Chondrocyte (in vitro differentiated cells): Measurements from ENCODE around the gene ARMC8. TPM values are rescaled to one million over a fixed set of nuclear protein-coding genes. Genes with fewer than 3 reads are reported as not detected.

Source experiments
- DNase-seq: peaks from one replicate; pipeline ENCODE4 v3.0.0; 2021; ENCODE audit warnings: mixed read lengths, low spot score
- H3K27ac Mint-ChIP-seq: one replicate; pipeline ENCODE4 v1.8.0; 2021; ENCODE audit warnings: mild to moderate bottlenecking, moderate library complexity, mixed read lengths; ENCODE audit not compliant: unreplicated experiment
- H3K27me3 Mint-ChIP-seq: 2 replicates; pipeline ENCODE4 v1.8.0; 2021; ENCODE audit warnings: low read depth, mixed read lengths
- H3K36me3 Mint-ChIP-seq: 2 replicates; pipeline ENCODE4 v1.8.0; 2021; ENCODE audit warnings: low read depth, mixed read lengths
- H3K4me1 Mint-ChIP-seq: 2 replicates; pipeline ENCODE4 v1.8.0; 2021; ENCODE audit warnings: low read depth, mild to moderate bottlenecking, mixed read lengths
- H3K4me3 Mint-ChIP-seq: one replicate; pipeline ENCODE4 v1.8.0; 2021; ENCODE audit warnings: mild to moderate bottlenecking, moderate library complexity, mixed read lengths; ENCODE audit not compliant: unreplicated experiment
- H3K9me3 Mint-ChIP-seq: 2 replicates; pipeline ENCODE4 v1.8.0; 2021; ENCODE audit warnings: low read depth, mixed read lengths
- total RNA-seq: library from RNA; stranded (reverse); gene quantifications from 3 replicates; pipeline ENCODE4 v1.2.1, GENCODE V29; 2021
- TF ChIP-seq, protein P1 (sequence below): fragments of 200-600 bp; sonication (generic); IDR thresholded peaks from 2 replicates; pipeline ENCODE4 v1.5.0; 2021; ENCODE audit warnings: antibody characterized with exemption, mild to moderate bottlenecking, moderate library complexity

ARMC8 gene
- total RNA-seq, 1 donor from 2014 or later, result 34.2 TPM

DNA sequence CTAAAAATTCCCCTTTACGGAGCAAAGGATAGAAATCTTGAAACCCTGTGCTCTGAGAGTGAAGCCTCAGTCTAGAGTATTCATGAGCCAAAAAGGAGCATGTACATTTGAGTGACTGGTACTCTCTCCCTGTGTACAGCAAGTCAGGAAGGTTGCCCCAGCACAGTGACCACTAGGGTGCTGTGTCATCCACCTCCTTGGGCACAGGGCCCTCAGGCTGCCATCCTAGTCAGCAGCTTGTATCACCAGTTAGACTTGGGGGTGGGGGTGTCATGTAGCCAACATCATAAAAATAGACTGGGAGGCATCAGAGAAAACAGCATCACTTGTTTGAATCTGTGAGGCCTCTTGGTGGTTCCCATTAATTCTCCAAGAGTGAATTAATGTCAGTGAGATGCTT is 130.6 kb downstream of the ARMC8 start:
- Mint-ChIP-seq H3K4me1 (peaks cover 12% of the 10 kb centered on the region), H3K27ac (no peak overlapping the region), H3K4me3 (no peak overlapping the region), H3K36me3 (no peaks in the 10 kb centered on the region), H3K9me3 (no peaks in the 10 kb centered on the region), H3K27me3 (peaks cover 10% of the 10 kb centered on the region)
- no peak for DNase-seq
- TF ChIP-seq, protein P1, sequence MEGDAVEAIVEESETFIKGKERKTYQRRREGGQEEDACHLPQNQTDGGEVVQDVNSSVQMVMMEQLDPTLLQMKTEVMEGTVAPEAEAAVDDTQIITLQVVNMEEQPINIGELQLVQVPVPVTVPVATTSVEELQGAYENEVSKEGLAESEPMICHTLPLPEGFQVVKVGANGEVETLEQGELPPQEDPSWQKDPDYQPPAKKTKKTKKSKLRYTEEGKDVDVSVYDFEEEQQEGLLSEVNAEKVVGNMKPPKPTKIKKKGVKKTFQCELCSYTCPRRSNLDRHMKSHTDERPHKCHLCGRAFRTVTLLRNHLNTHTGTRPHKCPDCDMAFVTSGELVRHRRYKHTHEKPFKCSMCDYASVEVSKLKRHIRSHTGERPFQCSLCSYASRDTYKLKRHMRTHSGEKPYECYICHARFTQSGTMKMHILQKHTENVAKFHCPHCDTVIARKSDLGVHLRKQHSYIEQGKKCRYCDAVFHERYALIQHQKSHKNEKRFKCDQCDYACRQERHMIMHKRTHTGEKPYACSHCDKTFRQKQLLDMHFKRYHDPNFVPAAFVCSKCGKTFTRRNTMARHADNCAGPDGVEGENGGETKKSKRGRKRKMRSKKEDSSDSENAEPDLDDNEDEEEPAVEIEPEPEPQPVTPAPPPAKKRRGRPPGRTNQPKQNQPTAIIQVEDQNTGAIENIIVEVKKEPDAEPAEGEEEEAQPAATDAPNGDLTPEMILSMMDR, result no peak

DNA sequence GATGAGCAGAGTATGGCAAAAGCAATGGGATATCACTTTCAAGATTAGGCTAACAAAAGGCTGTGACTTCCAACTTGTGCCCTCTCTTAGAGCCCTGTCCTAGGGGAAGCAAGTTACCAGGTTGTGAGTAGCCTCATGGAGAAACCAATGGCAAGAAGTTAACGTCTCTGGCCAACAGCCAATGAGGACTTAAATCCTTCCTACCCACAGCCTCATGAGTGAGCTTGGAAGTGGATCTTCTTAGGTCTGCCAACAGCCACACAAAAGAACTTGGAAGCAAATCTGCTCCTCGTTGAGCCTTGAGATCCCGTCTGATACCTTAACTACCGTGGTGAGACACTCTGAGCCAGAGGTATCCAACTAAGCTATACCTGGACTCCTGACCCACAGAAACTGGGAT is 136.9 kb downstream of the ARMC8 start:
- TF ChIP-seq, protein P1, result no peak
- H3K4me3 Mint-ChIP-seq, result no peak overlapping the region
- H3K27me3 Mint-ChIP-seq, result peaks cover 5% of the 10 kb centered on the region
- H3K9me3 Mint-ChIP-seq, result no peaks in the 10 kb centered on the region
- no peaks in the 10 kb centered on the region for H3K36me3 Mint-ChIP-seq
- H3K27ac Mint-ChIP-seq, result no peak overlapping the region
- H3K4me1 Mint-ChIP-seq, result peaks cover 11% of the 10 kb centered on the region
- no peak for DNase-seq

DNA sequence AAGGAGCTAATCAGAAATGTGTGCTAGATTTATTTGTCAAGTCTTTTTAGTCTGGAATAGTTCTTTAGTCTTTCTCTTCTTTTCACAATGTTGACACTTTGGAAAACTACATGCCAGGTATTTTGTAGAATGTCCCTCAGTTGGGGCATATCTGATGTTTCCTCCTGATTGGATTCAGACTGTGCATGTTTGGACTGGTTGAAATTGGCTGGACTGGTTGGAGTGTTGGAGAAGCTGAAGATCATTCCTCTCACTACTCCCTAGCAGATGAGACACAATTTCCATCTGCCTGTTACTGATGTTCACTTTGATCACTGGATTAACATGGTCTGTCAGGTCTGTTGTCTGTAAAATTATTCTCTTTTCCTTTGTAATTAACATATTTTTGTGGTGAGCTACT is 138.9 kb downstream of the ARMC8 start:
- Mint-ChIP-seq H3K4me1 (peaks cover 14% of the 10 kb centered on the region), H3K36me3 (no peaks in the 10 kb centered on the region), H3K9me3 (no peaks in the 10 kb centered on the region), H3K27ac (no peak overlapping the region), H3K27me3 (no peaks in the 10 kb centered on the region), H3K4me3 (no peak overlapping the region)
- TF ChIP-seq, protein P1, result no peak
- no peak for DNase-seq

DNA sequence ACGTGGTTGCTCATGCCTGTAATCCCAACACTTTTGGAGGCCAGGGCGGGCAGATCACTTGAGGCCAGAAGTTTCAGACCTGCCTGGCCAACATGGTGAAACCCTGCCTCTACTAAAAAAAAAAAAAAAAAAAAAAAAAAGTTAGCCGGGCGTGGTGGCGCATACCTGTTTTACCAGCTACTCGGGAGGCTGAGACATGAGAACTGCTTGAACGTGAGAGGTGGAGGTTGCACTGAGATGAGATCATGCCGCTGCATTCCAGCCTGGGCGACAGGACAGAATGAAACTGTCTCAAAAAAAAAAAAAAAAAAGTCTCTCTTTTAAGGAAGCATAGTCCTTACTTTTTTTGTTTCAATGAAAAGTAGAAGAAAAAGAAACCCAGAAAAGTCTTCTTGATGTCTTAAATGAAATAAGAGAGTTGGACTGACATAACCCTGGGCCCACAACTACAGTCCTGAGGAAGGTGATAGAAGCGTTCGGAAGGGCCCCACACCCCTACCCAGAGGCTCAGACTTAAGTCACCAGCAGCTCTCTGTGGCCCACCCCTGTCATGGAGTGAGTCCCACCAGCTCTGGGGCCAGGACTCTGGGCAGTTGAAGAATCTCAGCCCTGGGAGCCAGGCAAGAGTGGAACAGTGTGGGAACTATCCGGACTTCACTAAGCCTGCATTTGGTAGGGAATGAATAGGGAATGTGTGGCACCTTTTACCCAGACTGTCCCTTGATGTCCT is 139.9 kb downstream of the ARMC8 start:
- H3K4me3 Mint-ChIP-seq, result no peak overlapping the region
- no peak for DNase-seq
- TF ChIP-seq, protein P1, result no peak
- no peaks in the 10 kb centered on the region for H3K9me3 Mint-ChIP-seq
- no peak overlapping the region for H3K27ac Mint-ChIP-seq
- no peaks in the 10 kb centered on the region for H3K27me3 Mint-ChIP-seq
- H3K4me1 Mint-ChIP-seq, result peaks cover 9% of the 10 kb centered on the region
- no peaks in the 10 kb centered on the region for H3K36me3 Mint-ChIP-seq

DNA sequence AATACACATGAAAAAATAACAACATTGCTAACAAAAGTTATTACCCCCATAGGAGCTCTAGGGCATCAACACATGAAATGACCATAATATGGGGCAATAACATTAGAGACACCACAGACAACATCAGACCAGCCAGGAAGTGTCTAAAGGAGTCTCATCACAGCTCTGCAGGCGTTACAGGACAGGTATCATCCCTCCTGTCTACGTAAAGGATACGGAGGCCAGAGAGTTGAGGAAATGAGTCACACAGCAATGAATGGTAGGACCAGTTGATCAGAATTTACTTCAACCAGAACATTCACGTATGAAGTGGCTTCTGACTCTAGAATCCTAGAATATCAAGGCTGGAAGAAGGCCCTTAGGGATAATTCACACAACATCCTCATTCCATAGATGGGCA is 140.7 kb downstream of the ARMC8 start:
- H3K27me3 Mint-ChIP-seq, result no peaks in the 10 kb centered on the region
- no peak overlapping the region for H3K4me3 Mint-ChIP-seq
- TF ChIP-seq, protein P1, result no peak
- no peak for DNase-seq
- H3K27ac Mint-ChIP-seq, result no peak overlapping the region
- no peaks in the 10 kb centered on the region for H3K9me3 Mint-ChIP-seq
- peaks cover 9% of the 10 kb centered on the region for H3K4me1 Mint-ChIP-seq
- H3K36me3 Mint-ChIP-seq, result no peaks in the 10 kb centered on the region
